Activated CD8-positive, alpha-beta T cell treated with anti-CD3 and anti-CD28 coated beads, Interleukin-2, amount 10 ng/mL, durations not matched to agents 7 days and 5 days (primary cell): ENCODE results near the gene SLC2A13. TPM values are rescaled to one million over a fixed set of nuclear protein-coding genes. Genes with fewer than 3 reads are reported as not detected.
"Not testable (repeated sequence)": the region's sequence is repeated elsewhere in the genome, so short reads cannot be mapped to it uniquely, and the experiment has no call there.

Experiments used
- ATAC-seq: fragments of 150-1000 bp; cut with Tn5 transposase; one replicate; pipeline ENCODE4 v1.10.0; 2021; ENCODE audit warnings: moderate library complexity
- CTCF ChIA-PET: fragments of 350-600 bp; sonication (Branson Sonifier 250); formaldehyde crosslinking; loops from one replicate; lab custom pipeline; 2021; ENCODE audit warnings: antibody characterized with exemption; lab: Charles Lee
- POLR2A ChIA-PET: fragments of 350-600 bp; sonication (Branson Sonifier 250); formaldehyde crosslinking; loops from one replicate; lab custom pipeline; 2021; ENCODE audit warnings: antibody characterized with exemption; lab: Charles Lee
- DNase-seq: peaks from one replicate; pipeline ENCODE4 v3.0.0-alpha.2; 2020
- H3K27ac Mint-ChIP-seq: one replicate; pipeline ENCODE4 v1.8.0; 2021; ENCODE audit warnings: mild to moderate bottlenecking, mixed read lengths
- H3K27me3 Mint-ChIP-seq: one replicate; pipeline ENCODE4 v1.8.0; 2021; ENCODE audit warnings: low read depth, mixed read lengths
- H3K36me3 Mint-ChIP-seq: one replicate; pipeline ENCODE4 v1.8.0; 2021; ENCODE audit warnings: low read depth, mixed read lengths
- H3K4me1 Mint-ChIP-seq: one replicate; pipeline ENCODE4 v1.8.0; 2021; ENCODE audit warnings: low read depth, mixed read lengths
- H3K4me3 Mint-ChIP-seq: one replicate; pipeline ENCODE4 v1.8.0; 2021; ENCODE audit warnings: mild to moderate bottlenecking, mixed read lengths
- H3K9me3 Mint-ChIP-seq: one replicate; pipeline ENCODE4 v1.8.0; 2022; ENCODE audit warnings: mixed read lengths; ENCODE audit not compliant: insufficient read depth
- total RNA-seq, 2 experiments: library from RNA; stranded (reverse); gene quantifications; one replicate each; pipeline ENCODE4 v1.2.3, GENCODE V29; 2021

The SLC2A13 gene
- total RNA-seq, 2 experiments from 2014 or later: 5.2 to 5.4 TPM

DNA sequence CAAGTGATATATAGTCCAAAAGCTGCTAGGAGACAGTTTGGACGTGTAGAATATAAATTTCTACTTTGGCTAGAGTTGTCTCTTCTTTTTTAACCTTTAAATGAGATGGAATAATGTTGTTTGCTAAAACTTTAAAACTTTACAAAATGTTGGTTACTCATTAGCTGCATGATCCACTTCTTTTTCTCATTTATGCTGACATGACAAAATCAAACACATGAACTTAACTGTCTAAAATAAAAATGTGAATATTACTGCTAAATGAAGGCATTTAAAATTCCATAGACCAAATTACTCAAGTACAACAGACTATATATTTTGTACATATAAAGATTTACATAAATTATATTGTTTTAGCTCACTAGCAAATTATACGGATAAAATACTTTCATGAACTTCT lies 350.4 kb downstream of the SLC2A13 start:
- Mint-ChIP-seq H3K36me3 (no peaks in the 10 kb centered on the region), H3K4me1 (no peaks in the 10 kb centered on the region), H3K27ac (no peak overlapping the region), H3K9me3 (no peaks in the 10 kb centered on the region), H3K27me3 (no peaks in the 10 kb centered on the region), H3K4me3 (no peak overlapping the region)
- ATAC-seq: no peak
- ChIA-PET POLR2A (no interaction called here), CTCF (interaction anchor here (0.7 to 1.3 kb wide), 4 partner anchors 9 to 482 kb away, joined by 3 to 4 read pairs (median 3); no protein-coding TSS in a partner anchor)
- no peak for DNase-seq

- Mint-ChIP-seq H3K4me3 (no peak overlapping the region), H3K9me3 (no peaks in the 10 kb centered on the region), H3K36me3 (no peaks in the 10 kb centered on the region), H3K27ac (no peak overlapping the region), H3K4me1 (no peaks in the 10 kb centered on the region), H3K27me3 (no peaks in the 10 kb centered on the region)
- CTCF ChIA-PET: no interaction called here
- DNase-seq: no peak
- no peak for ATAC-seq
- POLR2A ChIA-PET: no interaction called here
These were observed 353.3 kb downstream of the SLC2A13 start for GRCh38 chr12:39752482-39753137.

- H3K4me1 Mint-ChIP-seq, H3K27ac Mint-ChIP-seq, H3K4me3 Mint-ChIP-seq, H3K36me3 Mint-ChIP-seq, ATAC-seq, DNase-seq, POLR2A ChIA-PET, CTCF ChIA-PET, H3K9me3 Mint-ChIP-seq, H3K27me3 Mint-ChIP-seq: not testable (repeated sequence)
These were observed 359.7 kb downstream of the SLC2A13 start for GRCh38 chr12:39746151-39746550.

- DNase-seq (no peak), ATAC-seq (no peak)
- no peaks in the 10 kb centered on the region for H3K4me1 Mint-ChIP-seq
- no peaks in the 10 kb centered on the region for H3K27me3 Mint-ChIP-seq
- H3K36me3 Mint-ChIP-seq: no peaks in the 10 kb centered on the region
- H3K9me3 Mint-ChIP-seq: no peaks in the 10 kb centered on the region
- ChIA-PET CTCF (interaction anchor here (1.0 kb wide), 1 partner anchor 21 kb away, joined by 3 read pairs; no protein-coding TSS in a partner anchor), POLR2A (no interaction called here)
- no peak overlapping the region for H3K27ac Mint-ChIP-seq
- no peak overlapping the region for H3K4me3 Mint-ChIP-seq
These were observed 362.2 kb downstream of the SLC2A13 start for GRCh38 chr12:39743655-39744054.

DNA sequence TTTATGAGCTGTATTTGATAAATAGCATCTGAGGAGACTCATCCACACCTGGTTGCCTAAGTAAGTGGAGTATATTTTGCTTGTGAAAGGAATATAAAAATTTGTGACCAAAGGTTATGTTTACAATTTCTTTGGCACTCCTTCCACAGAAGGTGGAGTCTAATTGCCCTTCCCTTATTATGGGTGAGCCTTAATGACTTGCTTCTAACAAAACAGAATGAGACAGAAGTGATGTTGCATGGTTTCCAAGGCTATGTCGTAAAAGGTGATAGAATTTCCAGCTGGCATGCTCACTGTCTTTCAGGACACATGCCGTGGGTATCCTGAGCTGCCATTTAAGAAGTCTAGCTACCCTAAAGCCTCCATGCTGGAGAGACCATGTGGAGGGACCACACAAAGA lies 369.5 kb downstream of the SLC2A13 start:
- Mint-ChIP-seq H3K27me3 (no peaks in the 10 kb centered on the region), H3K9me3 (peaks cover 6% of the 10 kb centered on the region), H3K36me3 (no peaks in the 10 kb centered on the region), H3K4me3 (no peak overlapping the region), H3K27ac (no peak overlapping the region), H3K4me1 (no peaks in the 10 kb centered on the region)
- POLR2A ChIA-PET: no interaction called here
- DNase-seq: no peak
- ATAC-seq: no peak
- CTCF ChIA-PET: no interaction called here

- Mint-ChIP-seq H3K27ac (no peak overlapping the region), H3K27me3 (no peaks in the 10 kb centered on the region)
These were observed 382.1 kb downstream of the SLC2A13 start for GRCh38 chr12:39723831-39724230.

DNA sequence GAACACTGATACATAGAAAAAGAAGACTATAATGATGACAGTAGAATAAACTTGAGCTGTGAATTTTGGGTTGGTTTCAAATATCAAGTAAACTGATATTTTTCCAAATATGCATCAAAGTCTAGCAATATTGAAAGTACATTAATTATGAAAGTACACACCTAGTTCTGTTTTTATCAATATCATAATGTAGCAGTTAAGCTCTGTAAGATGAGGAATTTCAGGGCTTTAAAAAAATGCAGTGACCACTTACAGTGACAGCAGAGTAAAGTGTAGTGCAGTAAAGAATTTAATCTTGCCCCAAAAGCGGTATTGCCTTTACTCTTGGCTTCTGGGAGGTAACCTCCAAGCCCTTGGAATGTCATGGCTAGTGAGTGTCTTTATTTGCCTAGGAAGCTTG lies 383.4 kb downstream of the SLC2A13 start:
- ATAC-seq: no peak
- Mint-ChIP-seq H3K36me3 (no peaks in the 10 kb centered on the region), H3K4me3 (no peak overlapping the region), H3K4me1 (peaks cover 1% of the 10 kb centered on the region), H3K27me3 (no peaks in the 10 kb centered on the region), H3K27ac (no peak overlapping the region), H3K9me3 (no peaks in the 10 kb centered on the region)
- no peak for DNase-seq
- ChIA-PET POLR2A (no interaction called here), CTCF (interaction anchor here (1.3 kb wide), 2 partner anchors 21 to 288 kb away, joined by 3 read pairs; no protein-coding TSS in a partner anchor)

More at GRCh38 chr12:39723831-39724230, 382.1 kb downstream of the SLC2A13 start:
- H3K36me3 Mint-ChIP-seq: no peaks in the 10 kb centered on the region
- DNase-seq: no peak
- no peak for ATAC-seq
- H3K4me3 Mint-ChIP-seq: no peak overlapping the region
- CTCF ChIA-PET: no interaction called here
- H3K4me1 Mint-ChIP-seq: peaks cover 1% of the 10 kb centered on the region
- POLR2A ChIA-PET: no interaction called here
- H3K9me3 Mint-ChIP-seq: no peaks in the 10 kb centered on the region

DNA sequence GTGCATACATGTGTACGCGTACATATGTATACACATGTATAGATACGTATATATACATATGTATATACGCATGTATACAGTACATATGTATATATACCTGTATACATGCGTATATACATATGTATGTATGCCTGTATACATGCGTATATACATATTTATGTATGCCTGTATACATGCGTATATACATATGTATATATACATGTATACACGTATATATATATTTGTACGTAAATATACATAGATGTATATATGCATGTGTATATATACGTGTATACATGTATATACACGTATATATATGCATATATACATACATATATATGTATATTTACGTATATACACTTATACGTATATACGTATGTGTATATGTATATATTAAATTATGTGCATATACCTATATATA lies 392.3 kb downstream of the SLC2A13 start:
- H3K27ac Mint-ChIP-seq: no peak overlapping the region
- H3K36me3 Mint-ChIP-seq: no peaks in the 10 kb centered on the region
- no peaks in the 10 kb centered on the region for H3K4me1 Mint-ChIP-seq
- ATAC-seq (no peak), DNase-seq (no peak)
- CTCF ChIA-PET: no interaction called here
- POLR2A ChIA-PET: no interaction called here
- H3K4me3 Mint-ChIP-seq: no peak overlapping the region
- no peaks in the 10 kb centered on the region for H3K9me3 Mint-ChIP-seq
- H3K27me3 Mint-ChIP-seq: peaks cover 6% of the 10 kb centered on the region

DNA sequence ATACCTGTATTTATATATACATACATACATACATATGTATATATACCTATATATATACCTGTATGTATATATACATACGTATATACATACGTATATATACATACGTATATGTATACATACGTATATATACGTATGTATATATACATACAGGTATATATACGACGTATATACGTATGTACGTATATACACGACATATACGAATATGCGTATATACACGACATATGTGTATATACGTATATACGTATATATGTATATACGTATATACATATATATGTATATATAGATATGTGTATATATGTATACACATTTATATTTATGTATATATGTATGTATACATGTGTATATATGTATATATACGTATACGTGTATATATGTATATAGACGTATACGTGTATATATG lies 393.5 kb downstream of the SLC2A13 start:
- CTCF ChIA-PET: no interaction called here
- no peak overlapping the region for H3K27ac Mint-ChIP-seq
- no peak overlapping the region for H3K4me3 Mint-ChIP-seq
- POLR2A ChIA-PET: no interaction called here
- DNase-seq (no peak), ATAC-seq (no peak)
- H3K4me1 Mint-ChIP-seq: no peaks in the 10 kb centered on the region
- no peaks in the 10 kb centered on the region for H3K36me3 Mint-ChIP-seq
- no peaks in the 10 kb centered on the region for H3K9me3 Mint-ChIP-seq
- H3K27me3 Mint-ChIP-seq: peaks cover 6% of the 10 kb centered on the region

Other genes with a start within 250 kb of the SLC2A13 start
- gene LRRK2, start 118.9 kb upstream of the SLC2A13 start, total RNA-seq: under 1 TPM in 1 of 2 experiments, not detected in 1; 0.10 TPM